OCI-LY7 (cell line): Measurements from ENCODE around the gene SRCAP. TPM values are rescaled to one million over a fixed set of nuclear protein-coding genes. Genes with fewer than 3 reads are reported as not detected.

Source experiments
- BruUV-seq: library from RNA; stranded (reverse); fragments of 400-500 nt; replicated peaks from 2 replicates; lab custom pipeline; 2021; lab: Mats Ljungman, UMichigan
- CTCF ChIA-PET: fragments of 300-600 bp; sonication (Branson Sonifier 250); formaldehyde crosslinking; loops from one replicate; lab custom pipeline; 2022; ENCODE audit warnings: antibody characterized with exemption; ENCODE audit not compliant: unreplicated experiment; lab: Charles Lee
- POLR2A ChIA-PET: fragments of 300-600 bp; sonication (Branson Sonifier 250); formaldehyde crosslinking; loops from one replicate; lab custom pipeline; 2022; ENCODE audit warnings: antibody characterized with exemption; lab: Charles Lee
- DNase-seq: peaks from one replicate; pipeline ENCODE4 v3.0.0-alpha.2; 2015; ENCODE audit warnings: low spot score
- H2AFZ ChIP-seq: fragments of 200-600 bp; sonication (generic), shearing (Covaris generic); 2 replicates; pipeline ENCODE4 v1.6.1; 2014; ENCODE audit warnings: mild to moderate bottlenecking, antibody characterized with exemption, low read length, moderate library complexity
- H3K27ac ChIP-seq: fragments of 200-600 bp; sonication (generic); 2 replicates; pipeline ENCODE4 v1.5.1; 2014; ENCODE audit warnings: mixed run types, low read depth, mild to moderate bottlenecking, moderate library complexity, low read length, inconsistent platforms; ENCODE audit not compliant: poor library complexity, severe bottlenecking
- H3K36me3 ChIP-seq: fragments of 200-600 bp; sonication (generic); 2 replicates; pipeline ENCODE4 v1.6.1; 2014; ENCODE audit warnings: mild to moderate bottlenecking, antibody characterized with exemption, low read length, moderate library complexity, mixed read lengths; ENCODE audit not compliant: insufficient read depth
- H3K4me1 ChIP-seq: fragments of 200-600 bp; sonication (generic); 2 replicates; pipeline ENCODE4 v1.5.1; 2014; ENCODE audit warnings: mild to moderate bottlenecking, low read length; ENCODE audit not compliant: insufficient read depth, poor library complexity, severe bottlenecking
- H3K4me2 ChIP-seq: fragments of 200-600 bp; sonication (generic); 2 replicates; pipeline ENCODE4 v1.6.1; 2014; ENCODE audit warnings: mild to moderate bottlenecking, low read length
- H3K4me3 ChIP-seq: fragments of 200-600 bp; sonication (generic); 2 replicates; pipeline ENCODE4 v1.5.1; 2014; ENCODE audit warnings: mild to moderate bottlenecking, low read depth, low read length; ENCODE audit not compliant: poor library complexity, severe bottlenecking
- H3K79me2 ChIP-seq: fragments of 200-600 bp; sonication (generic); 2 replicates; pipeline ENCODE4 v1.6.1; 2016; ENCODE audit warnings: low read depth, mild to moderate bottlenecking, low read length, moderate library complexity, mixed read lengths; ENCODE audit not compliant: insufficient read depth
- H3K9me2 ChIP-seq: fragments of 200-600 bp; sonication (generic); 2 replicates; pipeline ENCODE4 v1.6.1; 2016; ENCODE audit warnings: mild to moderate bottlenecking, low read length, mixed read lengths; ENCODE audit not compliant: insufficient read depth
- H3K9me3 ChIP-seq: fragments of 200-600 bp; sonication (generic); 2 replicates; pipeline ENCODE4 v1.6.1; 2014; ENCODE audit warnings: mild to moderate bottlenecking, mixed run types, low read length, mixed read lengths
- H4K20me1 ChIP-seq: fragments of 200-600 bp; sonication (generic); 2 replicates; pipeline ENCODE4 v1.6.1; 2014; ENCODE audit warnings: mild to moderate bottlenecking, antibody characterized with exemption, low read length, moderate library complexity, mixed read lengths; ENCODE audit not compliant: insufficient read depth
- CTCF ChIP-seq: fragments of 200-600 bp; sonication (generic); conservative IDR thresholded peaks from 2 replicates; pipeline ENCODE4 v1.5.1; 2014; ENCODE audit warnings: mild to moderate bottlenecking, antibody characterized with exemption, low read length, moderate library complexity, mixed read lengths
- EZH2phosphoT487 ChIP-seq: fragments of 200-600 bp; sonication (generic); IDR thresholded peaks from 2 replicates; pipeline ENCODE4 v1.6.1; 2018; ENCODE audit warnings: low read depth, borderline replicate concordance, mild to moderate bottlenecking, mixed run types, antibody characterized with exemption, low read length, moderate library complexity, mixed read lengths
- intact Hi-C: fragments of 100-400 bp; cut with micrococcal nuclease; formaldehyde crosslinking; loops from one replicate; pipeline ENCODE4 v1.10.0; 2022; ENCODE audit not compliant: unreplicated experiment
- total RNA-seq, 2 experiments: library from RNA; depleted of rRNA in 1 of 2; stranded (reverse); fragments of >200 nt in 1 of 2; shearing (Covaris generic) in 1 of 2; gene quantifications; 2 replicates each; pipeline ENCODE4 v1.2.3, GENCODE V29; 2014 to 2022

SRCAP gene
- total RNA-seq, 2 experiments from 2014 or later, result 41.8 to 93.7 TPM

DNA sequence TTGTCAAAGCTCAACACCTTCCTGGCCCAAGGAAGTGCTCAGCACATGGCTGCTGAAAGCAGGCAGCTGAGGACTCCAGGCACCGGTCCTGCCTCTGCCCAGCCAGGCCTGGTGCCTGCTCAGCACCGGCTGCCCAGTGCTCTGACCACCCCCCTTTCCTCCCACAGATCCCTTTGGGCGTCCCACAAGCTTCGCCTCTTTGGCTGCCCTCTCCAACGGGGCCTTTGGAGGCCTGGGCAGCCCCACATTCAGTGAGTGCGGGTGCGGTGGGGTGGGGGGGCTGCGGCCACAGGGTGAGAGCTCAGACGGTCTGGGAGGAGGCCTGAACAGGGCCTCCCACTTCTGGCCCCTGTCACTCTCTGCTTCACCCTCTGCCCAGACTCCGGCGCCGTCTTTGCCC lies 30.6 kb upstream of the SRCAP start:
- TF ChIP-seq CTCF, result no peak
- no peak for TF ChIP-seq EZH2phosphoT487
- H3K4me2 ChIP-seq, result no peak overlapping the region
- no peaks in the 10 kb centered on the region for H4K20me1 ChIP-seq
- H3K4me1 ChIP-seq, result no peaks in the 10 kb centered on the region
- no peak overlapping the region for H3K4me3 ChIP-seq
- no TSS peak for BruUV-seq
- ChIA-PET CTCF (no interaction called here), POLR2A (no interaction called here)
- no peak overlapping the region for H2AFZ ChIP-seq
- intact Hi-C loops, result no loop called here
- H3K9me3 ChIP-seq, result no peaks in the 10 kb centered on the region
- peaks cover 72% of the 10 kb centered on the region for H3K36me3 ChIP-seq
- no peaks in the 10 kb centered on the region for H3K9me2 ChIP-seq
- H3K27ac ChIP-seq, result no peak overlapping the region
- no peak for DNase-seq
- H3K79me2 ChIP-seq, result no peaks in the 10 kb centered on the region

DNA sequence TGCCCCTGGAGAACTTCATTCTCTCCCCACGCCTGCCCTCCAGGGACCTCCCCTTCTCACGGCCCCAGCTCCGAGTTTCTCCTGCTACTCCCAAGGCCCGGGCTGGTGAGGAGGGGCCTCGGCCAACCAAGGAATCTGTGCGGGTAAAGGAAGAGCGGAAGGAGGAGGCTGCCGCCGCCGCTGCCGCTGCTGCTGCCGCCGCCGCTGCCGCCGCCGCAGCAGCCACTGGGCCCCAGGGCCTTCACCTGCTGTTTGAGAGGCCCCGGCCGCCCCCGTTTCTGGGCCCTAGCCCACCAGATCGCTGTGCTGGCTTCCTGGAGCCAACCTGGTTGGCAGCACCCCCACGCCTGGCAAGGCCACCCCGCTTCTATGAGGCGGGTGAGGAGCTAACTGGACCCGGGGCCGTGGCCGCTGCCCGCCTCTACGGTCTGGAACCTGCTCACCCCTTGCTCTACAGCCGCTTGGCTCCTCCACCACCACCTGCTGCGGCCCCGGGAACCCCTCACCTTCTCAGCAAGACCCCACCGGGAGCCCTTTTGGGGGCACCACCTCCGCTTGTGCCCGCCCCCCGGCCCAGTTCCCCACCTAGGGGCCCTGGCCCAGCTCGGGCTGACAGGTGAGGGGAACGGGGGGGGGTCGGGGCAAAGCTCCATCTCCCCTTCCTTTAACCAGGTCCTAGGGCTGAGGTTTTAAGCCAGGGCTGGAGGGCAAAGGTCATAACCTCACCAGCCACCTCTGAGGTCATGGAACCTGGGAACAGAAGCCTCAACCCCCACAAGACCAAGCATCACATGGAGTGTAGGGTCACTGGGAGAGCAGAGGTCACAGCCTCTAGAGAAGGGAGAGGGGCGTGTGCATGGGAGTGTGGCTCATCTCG lies 29.7 kb upstream of the SRCAP start:
- no peak for DNase-seq
- Histone ChIP-seq H3K9me3 (no peaks in the 10 kb centered on the region), H3K36me3 (peaks cover 66% of the 10 kb centered on the region), H2AFZ (no peak overlapping the region), H3K9me2 (no peaks in the 10 kb centered on the region), H3K4me3 (no peak overlapping the region), H3K79me2 (no peaks in the 10 kb centered on the region), H3K27ac (no peak overlapping the region), H3K4me2 (no peak overlapping the region), H4K20me1 (no peaks in the 10 kb centered on the region), H3K4me1 (no peaks in the 10 kb centered on the region)
- no TSS peak for BruUV-seq
- intact Hi-C loops, result no loop called here
- POLR2A ChIA-PET, result no interaction called here
- TF ChIP-seq CTCF (no peak), EZH2phosphoT487 (no peak)
- CTCF ChIA-PET, result no interaction called here
